HG03565 (cell line): ENCODE measurements around the gene DCUN1D2.
"Not testable (repeated sequence)": the region's sequence is repeated elsewhere in the genome, so short reads cannot be mapped to it uniquely, and the experiment has no call there.

Experiments used
- ATAC-seq: cut with Tn5 transposase; IDR thresholded peaks from one replicate; pipeline ENCODE4 v1.9.1; 2021; ENCODE audit warnings: mild to moderate bottlenecking, moderate library complexity; ENCODE audit not compliant: unreplicated experiment

The DCUN1D2 gene

DNA sequence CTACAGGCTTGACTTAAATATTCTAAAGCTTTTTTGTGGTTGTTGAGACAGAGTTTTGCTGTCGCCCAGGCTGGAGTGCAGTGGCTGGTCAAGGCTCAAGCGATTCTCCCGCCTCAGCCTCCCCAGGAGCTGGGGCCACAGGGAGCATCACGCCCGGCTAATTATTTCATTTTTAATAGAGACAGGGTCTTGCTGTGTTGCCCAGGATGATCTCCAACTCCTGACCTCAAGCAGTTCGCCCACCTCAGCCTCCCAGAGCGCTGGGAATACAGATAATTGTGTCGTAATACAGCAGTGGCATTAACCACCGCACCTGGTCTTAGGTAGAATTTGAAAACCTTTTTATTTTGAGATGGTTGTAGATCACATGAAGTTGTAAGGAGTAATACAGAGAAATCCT lies 1.5 kb upstream of the DCUN1D2 start:
- ATAC-seq = no peak

DNA sequence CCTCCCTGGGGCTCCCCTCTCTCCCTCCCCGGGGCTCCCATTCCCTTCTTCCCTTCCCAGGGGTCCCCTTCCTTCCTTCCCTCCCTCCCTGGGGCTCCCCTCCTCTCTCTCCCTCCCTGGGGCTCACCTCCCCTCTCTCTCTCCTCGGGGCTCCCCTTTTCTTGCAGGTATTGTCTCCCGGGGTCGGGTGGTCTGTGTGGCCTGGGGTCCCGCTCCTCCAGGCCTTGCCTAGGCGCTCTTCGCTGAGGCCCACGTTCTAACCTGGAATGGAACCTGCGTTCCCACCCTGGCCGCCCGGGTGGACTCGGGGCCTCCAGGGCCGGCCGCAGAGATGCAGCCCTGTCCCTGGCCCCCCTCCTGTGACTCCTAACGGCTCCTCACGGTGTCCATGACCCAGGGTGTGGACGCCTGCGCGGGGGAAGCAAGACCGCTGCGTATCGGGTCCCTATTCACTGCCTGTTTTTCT lies 940 bp upstream of the DCUN1D2 start:
- ATAC-seq = no peak

DNA sequence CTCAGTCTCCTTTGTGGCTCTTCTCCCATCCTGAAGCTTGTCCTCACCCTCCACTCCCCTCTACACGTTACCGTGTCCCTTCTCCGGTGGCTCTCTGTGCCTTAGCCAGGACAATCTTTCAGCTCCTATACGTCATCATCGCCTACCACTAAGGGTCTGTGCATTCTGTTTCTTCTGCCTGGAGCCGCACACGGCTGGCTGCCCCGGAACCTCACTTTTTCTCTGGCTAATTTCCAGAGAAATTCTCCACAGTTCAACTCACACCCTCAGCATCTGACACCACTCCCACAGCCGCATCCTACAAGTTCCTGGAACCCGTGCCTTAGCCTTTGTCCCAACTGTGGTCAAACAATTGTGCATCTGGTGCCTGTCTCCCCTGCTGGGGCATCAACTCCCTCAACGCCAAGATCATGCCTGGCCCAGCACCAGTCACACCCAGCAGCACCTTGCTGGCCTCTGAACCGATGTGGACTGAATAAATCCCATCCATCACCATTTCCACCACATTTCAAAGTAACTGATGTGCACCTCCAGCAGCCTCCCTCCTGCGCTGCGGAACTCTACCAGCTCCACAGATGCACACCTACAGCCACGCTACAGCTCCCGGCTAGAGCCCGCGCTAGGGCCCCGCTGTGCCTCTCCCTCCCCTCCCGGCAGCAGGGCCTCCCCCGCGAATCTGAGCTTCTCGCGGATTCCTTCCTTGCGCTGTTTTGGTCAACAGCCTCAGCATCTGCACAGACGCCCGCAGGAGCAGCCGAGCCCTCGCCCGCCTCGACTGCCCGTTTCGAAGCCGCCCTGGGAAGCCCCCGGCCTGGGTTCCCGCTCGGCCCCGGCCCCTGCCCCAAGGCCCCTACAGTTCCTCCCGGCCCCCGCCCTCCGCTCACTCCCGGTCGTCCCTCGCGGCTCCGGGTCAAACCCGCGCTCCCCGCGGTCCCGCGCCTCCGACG lies 689 bp downstream of the DCUN1D2 start:
- no peak for ATAC-seq

DNA sequence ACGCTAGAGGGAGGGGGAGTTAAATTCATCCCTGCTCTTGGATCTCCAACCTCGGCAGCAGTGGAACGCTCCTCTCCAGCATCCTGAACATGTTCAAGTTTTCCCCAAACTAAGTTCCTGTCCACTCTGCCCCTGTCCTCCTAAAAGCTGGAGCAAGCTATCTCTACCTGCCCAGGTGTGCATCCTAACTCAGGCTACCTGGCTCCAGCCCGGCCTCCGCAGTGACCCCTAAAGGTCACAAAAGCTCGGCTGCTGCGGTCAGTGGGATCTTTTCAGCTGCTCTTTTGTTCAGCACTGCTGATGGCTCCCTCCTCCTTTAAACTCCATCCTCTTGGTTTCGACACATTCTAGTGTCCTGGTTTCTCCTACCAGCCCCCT lies 1.4 kb downstream of the DCUN1D2 start:
- no peak for ATAC-seq

DNA sequence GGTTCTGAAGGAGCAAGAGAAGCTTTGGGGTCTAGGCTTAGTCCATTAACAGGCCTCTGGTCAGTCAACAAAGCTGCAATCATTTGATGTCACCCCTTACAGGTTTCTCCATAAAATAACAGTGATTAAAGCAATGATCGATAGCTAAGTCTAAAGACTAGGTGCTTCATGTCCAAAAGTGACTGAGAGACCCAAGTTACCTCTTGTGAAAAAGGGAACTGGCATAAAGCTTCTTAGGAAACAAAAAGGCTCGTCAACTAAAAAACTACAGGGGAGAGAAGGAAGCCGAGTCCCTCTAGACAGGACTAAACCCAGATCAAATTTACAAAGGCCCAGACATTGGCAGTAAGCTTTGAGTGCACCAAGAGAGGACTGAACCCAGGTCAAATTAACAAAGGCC lies 2.2 kb downstream of the DCUN1D2 start:
- no peak for ATAC-seq

DNA sequence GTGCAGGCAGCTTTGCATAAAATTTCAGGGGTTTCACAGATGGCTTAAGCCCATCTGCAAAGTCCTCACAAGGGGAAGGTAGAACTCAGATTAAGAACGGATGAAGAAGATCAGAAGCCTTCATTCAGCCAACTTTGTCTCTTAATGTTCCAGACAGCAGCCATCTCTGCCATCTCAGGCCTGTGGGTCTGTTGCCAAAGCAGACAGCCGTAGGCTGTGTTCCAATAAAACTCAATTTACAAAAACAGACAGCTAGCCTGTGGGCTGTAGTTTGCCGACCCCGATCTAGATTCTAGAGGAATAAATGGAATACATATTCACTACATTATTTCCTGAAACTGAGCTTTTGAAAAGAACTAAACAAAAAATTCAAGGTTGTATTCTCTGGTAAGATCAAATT lies 3.8 kb downstream of the DCUN1D2 start:
- no peak for ATAC-seq

DNA sequence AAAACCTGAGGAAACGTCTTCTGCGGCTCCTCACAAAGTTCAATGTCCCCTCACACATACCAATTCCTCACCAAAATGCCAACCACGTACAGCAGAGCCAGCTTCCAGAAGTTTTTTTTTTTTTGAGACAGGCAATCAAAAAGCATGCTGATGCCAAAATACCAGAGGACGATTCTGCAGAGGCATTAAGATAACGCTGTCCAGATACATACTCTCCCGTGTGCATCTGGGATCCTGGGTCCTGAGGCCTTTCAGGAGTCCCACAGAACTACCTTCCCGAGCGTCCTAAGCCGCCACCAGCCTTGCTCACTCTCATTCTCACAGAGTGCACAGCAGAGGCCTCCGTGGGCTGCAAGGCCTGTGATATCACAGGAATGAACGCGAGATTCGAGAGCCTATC lies 5.0 kb downstream of the DCUN1D2 start:
- no peak for ATAC-seq

DNA sequence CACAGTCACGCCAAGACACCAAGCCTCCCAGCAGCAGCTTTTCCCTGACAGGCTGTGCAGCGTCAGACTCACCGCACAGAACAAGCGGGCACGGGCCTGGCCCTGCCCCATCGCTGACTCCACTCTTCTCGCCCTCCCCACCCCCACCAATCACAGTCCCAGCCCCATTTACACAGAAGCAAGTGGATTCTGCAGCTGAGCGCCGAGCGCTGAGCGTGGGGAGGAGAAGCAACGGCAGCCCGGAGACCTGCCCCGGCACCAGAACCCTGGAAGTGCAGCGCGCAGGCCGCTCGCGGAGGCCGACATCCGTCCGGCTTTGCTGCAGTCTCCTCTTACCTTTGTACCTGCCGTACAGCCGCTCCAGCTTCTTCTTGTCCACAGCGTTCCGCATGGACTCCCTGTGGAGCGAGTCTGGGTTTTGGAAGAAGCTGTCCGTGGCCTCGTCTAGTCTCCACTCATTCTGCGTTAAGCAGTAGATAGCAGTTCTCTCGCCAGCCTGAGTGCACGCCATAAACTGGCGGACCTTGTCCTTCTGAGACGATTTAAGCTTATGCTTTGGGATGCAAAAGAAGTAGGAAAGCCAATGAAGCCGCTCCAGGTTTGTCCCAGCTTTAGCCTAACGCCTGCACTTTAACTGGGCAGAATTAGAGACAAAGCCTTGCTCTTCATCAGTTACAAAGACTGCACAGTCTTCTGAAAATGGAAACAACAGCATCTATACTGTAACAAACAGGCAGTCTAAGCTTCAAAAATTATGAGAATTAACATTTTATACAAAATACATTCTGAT lies 6.8 kb downstream of the DCUN1D2 start:
- no peak for ATAC-seq

DNA sequence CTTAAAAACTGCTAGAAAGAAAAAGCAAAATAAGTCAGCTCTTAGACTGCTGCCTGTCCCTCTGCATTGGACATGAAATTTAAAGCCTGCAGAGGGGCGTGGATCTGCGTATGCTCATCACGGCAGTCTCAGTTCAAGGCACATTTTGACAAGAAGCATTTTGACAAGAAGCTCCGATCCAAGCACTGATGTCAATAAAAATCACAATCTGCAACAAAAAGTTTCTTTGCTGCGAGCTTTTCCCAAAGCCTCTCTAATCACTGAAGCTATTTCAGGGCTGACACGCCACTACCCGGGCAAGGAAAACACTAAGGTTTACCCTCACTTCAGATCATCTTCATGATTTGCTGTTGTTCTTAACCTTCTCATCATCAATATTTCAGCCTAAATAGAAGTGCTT lies 7.4 kb downstream of the DCUN1D2 start:
- ATAC-seq = no peak

DNA sequence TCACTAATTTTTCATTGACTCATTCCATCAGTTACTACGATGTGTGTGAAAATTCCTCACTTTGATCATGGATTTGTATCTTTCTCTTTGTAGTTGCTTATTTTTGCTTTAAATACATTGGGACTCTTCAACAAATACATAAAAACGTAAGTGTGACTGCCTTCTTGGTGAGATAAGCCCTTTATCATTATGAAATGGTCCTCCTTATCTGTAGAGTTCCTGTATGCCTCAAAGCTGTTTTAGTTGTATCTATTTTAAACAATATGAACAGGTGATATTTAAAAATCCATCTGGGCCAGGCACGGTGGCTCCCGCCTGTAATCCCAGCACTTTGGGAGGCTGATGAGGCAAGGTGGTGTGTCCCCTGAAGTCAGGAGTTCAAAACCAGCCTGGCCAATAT lies 11.3 kb downstream of the DCUN1D2 start:
- ATAC-seq = no peak

DNA sequence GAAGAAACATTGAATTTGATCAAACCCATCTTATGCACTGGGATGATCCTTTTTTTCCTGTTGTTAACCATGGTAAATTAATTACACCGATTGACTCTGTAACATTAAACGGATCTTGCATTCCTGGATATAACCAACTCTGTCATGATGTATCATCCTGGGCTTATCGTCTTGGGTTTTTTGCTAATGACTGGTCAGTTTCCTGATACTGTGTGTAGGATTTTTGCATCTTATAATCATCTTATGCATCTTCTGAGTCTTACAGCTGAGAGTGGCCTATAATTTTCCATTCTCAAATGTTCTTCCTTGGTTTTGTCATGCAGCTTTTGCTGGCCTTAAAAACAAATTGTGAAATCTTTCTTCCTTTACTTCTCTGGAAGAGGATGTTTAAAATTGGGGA lies 12.8 kb downstream of the DCUN1D2 start:
- no peak for ATAC-seq

DNA sequence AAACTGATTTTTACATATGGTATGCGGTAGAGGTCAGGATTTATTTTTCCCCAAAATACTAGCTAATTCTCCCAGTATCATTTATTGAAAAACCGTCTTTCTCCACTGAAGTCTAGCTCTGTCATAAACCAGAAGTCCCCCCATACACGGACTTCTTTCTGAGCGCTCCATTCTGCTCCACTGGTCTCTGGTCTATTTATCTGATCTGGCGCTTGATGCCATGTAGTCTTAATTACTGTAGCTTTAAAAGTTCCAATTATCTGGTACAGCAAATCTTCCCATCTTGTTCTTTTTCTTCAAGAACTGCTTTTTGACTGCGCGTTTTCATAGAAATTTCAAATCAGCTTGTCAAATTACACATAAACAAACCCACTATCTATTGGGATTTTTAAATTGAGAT lies 13.7 kb downstream of the DCUN1D2 start:
- ATAC-seq = no peak

DNA sequence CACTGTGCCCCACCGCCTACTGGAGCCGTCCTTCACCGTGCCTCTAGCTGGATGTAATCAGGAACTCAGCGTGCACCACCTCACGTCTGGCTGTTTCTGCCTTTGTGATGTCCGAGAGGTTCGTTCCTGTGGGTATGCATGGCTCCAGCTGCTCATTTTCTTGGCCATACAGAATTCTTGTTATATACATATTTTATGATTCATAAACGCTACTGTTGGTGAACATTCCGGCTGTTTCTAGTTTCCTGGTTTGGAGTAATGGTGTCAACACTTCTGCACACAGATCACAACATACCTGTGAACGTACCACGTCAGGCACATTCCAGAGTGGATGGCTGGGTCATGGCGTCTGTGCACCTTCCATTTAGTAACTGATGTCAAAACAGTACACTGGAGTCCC lies 14.6 kb downstream of the DCUN1D2 start:
- ATAC-seq = no peak

DNA sequence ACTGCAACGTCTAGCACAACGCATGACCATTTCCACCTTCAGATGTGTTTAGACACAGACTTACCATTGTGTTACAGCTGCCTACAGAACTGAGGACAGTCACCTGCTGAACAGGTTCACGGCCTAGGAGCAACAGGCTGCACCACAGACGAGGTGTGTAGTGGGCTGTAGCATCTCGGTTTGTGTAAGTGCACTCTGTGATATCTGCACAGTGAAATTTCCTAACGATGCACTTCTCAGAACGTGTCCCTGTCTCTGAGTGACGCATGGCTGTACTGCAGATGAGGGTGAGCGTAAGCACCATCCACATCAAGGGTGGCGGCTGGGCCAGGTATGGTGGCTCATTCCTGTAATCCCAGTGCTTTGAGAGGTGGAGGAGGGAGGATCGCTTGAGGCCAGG lies 15.2 kb downstream of the DCUN1D2 start:
- no peak for ATAC-seq

DNA sequence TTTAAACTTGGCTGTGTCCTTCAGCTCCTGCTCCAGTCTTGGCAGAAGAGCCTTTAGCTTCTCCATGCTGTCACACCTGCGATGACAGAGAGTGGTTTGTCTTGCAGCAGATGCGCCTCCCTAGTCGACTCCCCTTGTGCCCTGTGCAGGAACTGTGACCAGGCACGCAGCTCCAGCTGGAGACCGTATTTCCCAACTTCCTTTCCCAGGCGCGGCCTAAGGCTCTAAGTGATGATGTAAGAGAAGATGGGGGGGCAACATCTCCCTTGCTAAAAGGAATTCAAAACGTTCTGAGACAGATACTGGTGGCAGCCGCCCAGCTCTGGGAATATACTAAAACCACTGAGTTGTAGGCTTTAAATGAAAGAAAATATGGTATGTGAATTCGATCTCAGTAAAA lies 16.3 kb downstream of the DCUN1D2 start:
- ATAC-seq = no peak

DNA sequence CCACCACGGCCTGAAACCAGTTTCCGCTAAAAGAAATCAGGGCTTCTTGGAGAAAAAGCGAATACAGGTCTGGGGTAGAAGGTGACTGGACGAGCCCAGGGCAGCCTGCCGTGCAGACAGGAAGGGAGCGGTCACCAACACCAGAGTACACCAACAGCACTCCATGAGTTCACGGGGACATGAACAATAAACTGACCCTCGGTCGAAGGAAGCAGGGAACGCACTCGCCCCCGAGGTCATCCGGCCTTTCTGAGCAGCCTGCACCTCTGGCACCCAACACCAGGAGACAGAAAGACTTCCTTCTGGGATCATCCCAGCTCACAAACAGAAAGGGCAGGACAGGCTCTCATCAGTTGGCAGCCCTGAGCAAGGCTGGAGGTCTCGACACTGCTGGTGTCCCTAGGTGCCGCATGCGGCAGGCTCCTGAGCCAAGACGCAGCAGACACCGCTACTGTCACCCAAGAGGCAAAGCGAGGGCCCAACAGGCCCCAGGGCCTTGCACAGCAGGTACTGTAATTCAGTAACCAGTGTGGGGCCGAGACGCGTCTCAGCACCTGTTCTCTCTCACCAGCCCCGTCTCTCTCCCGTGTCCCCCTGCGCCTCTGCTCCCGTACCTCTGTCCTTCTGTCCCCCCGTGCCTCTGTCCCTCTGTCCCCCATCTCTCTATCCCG lies 18.0 kb downstream of the DCUN1D2 start:
- ATAC-seq = no peak

DNA sequence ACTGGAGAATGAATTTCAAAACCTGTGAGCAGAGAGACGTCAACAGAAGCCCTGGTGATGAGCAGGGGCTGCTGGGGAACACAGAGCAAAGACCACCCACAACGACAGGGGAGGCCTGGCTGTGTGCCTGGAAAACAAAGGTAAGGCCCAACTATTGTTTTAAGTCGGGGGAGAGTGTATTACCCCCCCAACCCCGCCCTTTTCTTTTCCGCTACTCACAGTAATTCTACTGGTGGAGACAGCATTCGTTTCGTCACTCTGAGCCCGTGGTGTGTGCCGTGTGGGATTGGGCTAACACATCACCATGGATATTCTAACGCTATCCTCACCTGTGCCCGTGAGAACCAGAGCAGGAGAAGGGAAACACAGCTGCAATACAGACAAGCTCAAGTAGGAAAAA lies 18.7 kb downstream of the DCUN1D2 start:
- ATAC-seq = no peak

DNA sequence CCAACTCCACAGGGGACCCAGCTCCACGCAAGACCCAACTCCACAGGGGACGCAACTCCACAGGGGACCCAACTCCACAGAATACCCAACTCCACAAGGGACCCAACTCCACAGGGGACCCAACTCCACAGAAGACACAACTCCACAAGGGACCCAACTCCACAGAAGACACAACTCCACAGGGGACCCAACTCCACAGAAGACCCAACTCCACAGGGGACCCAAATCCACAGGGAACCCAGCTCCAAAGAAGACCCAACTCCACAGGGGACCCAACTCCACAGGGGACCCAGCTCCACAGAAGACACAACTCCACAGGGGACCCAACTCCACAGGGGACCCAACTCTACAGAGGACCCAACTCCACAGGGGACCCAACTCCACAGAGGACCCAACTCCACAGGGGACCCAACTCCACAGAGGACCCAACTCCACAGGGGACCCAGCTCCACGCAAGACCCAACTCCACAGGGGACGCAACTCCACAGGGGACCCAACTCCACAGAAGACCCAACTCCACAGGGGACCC lies 19.8 kb downstream of the DCUN1D2 start:
- ATAC-seq = not testable (repeated sequence)

DNA sequence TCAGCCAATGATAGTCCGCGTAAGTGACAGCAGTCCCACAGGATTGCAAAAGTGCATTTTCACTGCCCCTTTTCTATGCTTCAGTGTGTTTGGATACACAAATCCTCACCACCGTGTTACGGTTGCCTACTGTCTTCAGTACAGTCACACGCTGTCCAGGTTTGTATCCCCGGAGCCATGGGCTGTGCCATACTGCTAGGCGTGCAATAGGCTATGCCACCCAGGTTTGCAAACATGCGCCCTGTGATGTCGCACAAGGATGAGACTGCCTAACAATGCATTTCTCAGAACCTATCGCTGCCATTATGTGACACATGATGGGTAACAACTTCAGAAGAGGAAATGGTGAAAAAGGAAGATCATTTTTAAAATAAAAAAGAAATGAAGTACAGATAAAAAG lies 20.4 kb downstream of the DCUN1D2 start:
- no peak for ATAC-seq

DNA sequence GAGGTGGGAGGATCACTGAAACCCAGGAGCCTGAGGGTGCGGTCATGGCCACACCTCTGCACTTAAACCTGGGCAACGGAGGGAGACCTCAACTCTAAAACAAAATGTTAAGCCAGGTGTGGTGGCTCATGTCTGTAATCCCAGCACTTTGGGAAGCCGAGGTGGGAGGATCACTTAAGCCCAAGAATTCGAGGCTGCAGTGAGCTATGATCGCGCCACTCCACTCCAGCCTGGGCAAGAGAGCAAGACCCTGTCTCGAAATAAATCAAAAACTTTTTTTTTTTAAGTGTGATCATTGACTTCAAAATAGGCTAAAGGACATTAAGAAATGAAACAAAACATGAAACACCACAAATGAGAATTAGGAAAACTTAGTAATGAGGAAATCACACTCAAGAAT lies 20.9 kb downstream of the DCUN1D2 start:
- no peak for ATAC-seq

DNA sequence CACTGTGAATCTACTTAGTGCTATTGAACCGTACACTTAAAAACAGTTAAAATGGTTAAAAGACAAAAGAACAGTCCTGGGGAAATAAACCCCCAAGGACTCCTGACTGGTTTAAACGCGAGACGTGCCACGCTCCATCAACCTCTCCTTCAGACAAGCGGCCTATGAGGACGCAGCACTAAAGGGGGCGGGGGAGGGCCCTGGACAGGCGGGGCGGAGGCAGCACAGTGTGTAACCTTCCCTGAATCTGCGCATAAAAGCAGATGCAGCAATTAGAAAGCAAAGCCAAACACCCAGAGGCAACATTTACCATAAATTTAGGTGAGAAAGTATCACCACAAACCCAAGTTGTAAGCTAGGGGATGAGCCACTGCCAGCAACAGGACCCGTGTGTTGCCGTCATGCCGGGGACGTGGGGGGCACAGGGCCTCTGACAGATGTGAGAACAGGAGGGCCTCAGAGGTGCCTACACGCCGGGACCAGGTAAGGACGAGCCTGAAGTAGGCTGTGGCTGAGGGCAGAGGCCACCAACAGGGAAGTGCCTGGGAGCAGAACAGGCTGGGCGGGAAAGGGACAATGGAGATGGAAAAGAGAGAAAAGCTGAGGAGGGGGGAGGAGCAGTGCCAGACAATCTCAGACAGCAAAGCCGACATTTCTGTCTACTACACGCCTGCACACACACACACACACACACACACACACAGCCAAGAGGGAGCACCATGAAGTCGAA lies 21.9 kb downstream of the DCUN1D2 start:
- ATAC-seq = no peak
